Activated CD4-positive, alpha-beta T cell treated with anti-CD3 and anti-CD28 coated beads, Interleukin-2, amount 10 ng/mL, durations not matched to agents 24 days and 14 days (primary cell): ENCODE measurements around the gene DHX15. TPM values are rescaled to one million over a fixed set of nuclear protein-coding genes. Genes with fewer than 3 reads are reported as not detected.
"Not testable (repeated sequence)": the region's sequence is repeated elsewhere in the genome, so short reads cannot be mapped to it uniquely, and the experiment has no call there.

Source experiments
- DNase-seq: peaks from one replicate; pipeline ENCODE4 v3.0.0; 2022
- H3K27ac Mint-ChIP-seq: one replicate; pipeline ENCODE4 v1.8.0; 2022; ENCODE audit warnings: mild to moderate bottlenecking, mixed read lengths
- H3K27me3 Mint-ChIP-seq: one replicate; pipeline ENCODE4 v1.8.0; 2022; ENCODE audit warnings: mixed read lengths
- H3K36me3 Mint-ChIP-seq: one replicate; pipeline ENCODE4 v1.8.0; 2022; ENCODE audit warnings: low read depth, mild to moderate bottlenecking, mixed read lengths
- H3K4me1 Mint-ChIP-seq: one replicate; pipeline ENCODE4 v1.8.0; 2021; ENCODE audit warnings: mixed read lengths
- H3K4me3 Mint-ChIP-seq: one replicate; pipeline ENCODE4 v1.8.0; 2022; ENCODE audit warnings: mild to moderate bottlenecking, moderate library complexity, mixed read lengths
- H3K9me3 Mint-ChIP-seq: one replicate; pipeline ENCODE4 v1.8.0; 2021; ENCODE audit warnings: mixed read lengths
- intact Hi-C: fragments of 100-400 bp; cut with micrococcal nuclease; formaldehyde crosslinking; loops from one replicate; pipeline ENCODE4 v1.15.1; 2023
- total RNA-seq: library from RNA; stranded (reverse); gene quantifications from 2 replicates; pipeline ENCODE4 v1.2.3, GENCODE V29; 2022

DHX15 gene
- total RNA-seq, 1 donor from 2014 or later: 265 TPM

- DNase-seq: no peak
- no peaks in the 10 kb centered on the region for H3K27me3 Mint-ChIP-seq
- intact Hi-C loops: no loop called here
- peaks cover 22% of the 10 kb centered on the region for H3K36me3 Mint-ChIP-seq
- H3K27ac Mint-ChIP-seq: no peak overlapping the region
- H3K4me1 Mint-ChIP-seq: peaks cover 4% of the 10 kb centered on the region
- no peaks in the 10 kb centered on the region for H3K9me3 Mint-ChIP-seq
- H3K4me3 Mint-ChIP-seq: no peak overlapping the region
These were observed 70.6 kb downstream of the DHX15 start for GRCh38 chr4:24513718-24514117.

DNA sequence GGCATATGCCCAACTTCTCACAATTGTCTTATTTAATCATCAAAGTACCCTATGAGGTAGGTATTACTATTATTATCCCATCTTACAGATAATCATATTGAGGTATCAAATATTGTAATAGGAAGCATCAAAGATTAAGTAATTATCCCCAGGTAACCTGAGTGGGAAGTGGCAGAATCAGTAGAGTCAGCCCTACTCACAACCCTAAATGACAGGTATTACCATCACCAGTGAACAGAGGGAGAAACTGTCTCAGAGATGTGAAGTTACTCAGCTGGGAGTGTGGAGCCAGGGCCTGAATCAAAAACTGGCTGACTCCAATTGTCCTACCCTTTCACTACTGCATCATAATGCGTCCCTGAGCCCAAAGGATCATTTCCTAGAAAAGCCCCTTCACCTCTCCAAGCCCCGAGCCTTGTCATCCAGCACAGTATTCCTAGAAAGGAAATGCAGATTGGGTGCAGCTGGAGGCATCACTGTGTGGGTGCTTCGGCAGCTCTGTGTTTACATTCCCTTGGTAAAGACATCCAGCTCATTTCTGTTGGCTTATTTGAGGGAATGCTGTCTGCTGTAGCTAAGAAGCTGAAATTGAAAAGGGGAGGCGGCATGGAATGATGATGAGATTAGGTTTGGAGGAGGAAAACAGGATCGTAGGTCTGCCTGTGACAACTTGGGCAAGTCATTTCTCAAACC lies 72.8 kb downstream of the DHX15 start:
- H3K4me3 Mint-ChIP-seq: no peak overlapping the region
- H3K27ac Mint-ChIP-seq: no peak overlapping the region
- no peaks in the 10 kb centered on the region for H3K27me3 Mint-ChIP-seq
- H3K36me3 Mint-ChIP-seq: peaks cover 14% of the 10 kb centered on the region
- H3K9me3 Mint-ChIP-seq: no peaks in the 10 kb centered on the region
- intact Hi-C loops: no loop called here
- DNase-seq: no peak
- H3K4me1 Mint-ChIP-seq: no peaks in the 10 kb centered on the region

DNA sequence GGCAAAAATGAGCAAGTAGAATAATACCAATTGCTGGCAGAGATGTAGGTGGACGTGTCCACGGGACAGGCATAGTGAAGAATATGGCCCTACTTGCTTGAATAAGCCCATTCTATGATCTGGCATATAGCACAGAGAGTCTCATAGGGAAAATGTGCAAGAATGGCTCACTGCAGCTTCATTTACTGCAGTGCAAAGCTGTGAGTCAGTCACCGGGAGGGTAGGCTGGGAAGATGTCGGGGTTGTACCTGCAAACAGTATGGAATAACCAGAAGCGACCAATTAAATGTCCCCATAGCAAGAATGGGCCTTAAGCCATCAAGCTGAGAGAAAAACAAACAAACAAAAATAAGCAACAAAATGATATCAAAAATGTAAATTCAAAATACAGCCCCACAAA lies 74.3 kb downstream of the DHX15 start:
- Mint-ChIP-seq H3K27ac (no peak overlapping the region), H3K36me3 (peaks cover 9% of the 10 kb centered on the region), H3K27me3 (no peaks in the 10 kb centered on the region), H3K4me1 (no peaks in the 10 kb centered on the region), H3K9me3 (no peaks in the 10 kb centered on the region), H3K4me3 (no peak overlapping the region)
- DNase-seq: no peak
- intact Hi-C loops: no loop called here

GRCh38 chr4:24508541-24508940 lies 75.8 kb downstream of the DHX15 start:
- intact Hi-C loops: no loop called here
- no peak for DNase-seq
- H3K27me3 Mint-ChIP-seq: no peaks in the 10 kb centered on the region
- no peaks in the 10 kb centered on the region for H3K9me3 Mint-ChIP-seq
- no peak overlapping the region for H3K4me3 Mint-ChIP-seq
- peaks cover 3% of the 10 kb centered on the region for H3K36me3 Mint-ChIP-seq
- H3K4me1 Mint-ChIP-seq: no peaks in the 10 kb centered on the region
- H3K27ac Mint-ChIP-seq: no peak overlapping the region

- no peak overlapping the region for H3K4me3 Mint-ChIP-seq
- no peaks in the 10 kb centered on the region for H3K9me3 Mint-ChIP-seq
- no peak for DNase-seq
- no peaks in the 10 kb centered on the region for H3K4me1 Mint-ChIP-seq
- H3K27ac Mint-ChIP-seq: no peak overlapping the region
- no peaks in the 10 kb centered on the region for H3K27me3 Mint-ChIP-seq
- intact Hi-C loops: no loop called here
- no peaks in the 10 kb centered on the region for H3K36me3 Mint-ChIP-seq
These were observed 76.9 kb downstream of the DHX15 start for GRCh38 chr4:24507439-24507838.

GRCh38 chr4:24503090-24503489 lies 81.3 kb downstream of the DHX15 start:
- H3K4me1 Mint-ChIP-seq, H3K27me3 Mint-ChIP-seq, H3K36me3 Mint-ChIP-seq, H3K9me3 Mint-ChIP-seq, intact Hi-C loops, H3K27ac Mint-ChIP-seq, DNase-seq, H3K4me3 Mint-ChIP-seq: not testable (repeated sequence)

- Mint-ChIP-seq H3K27ac (no peak overlapping the region), H3K36me3 (no peaks in the 10 kb centered on the region)
- intact Hi-C loops: no loop called here
These were observed 87.1 kb downstream of the DHX15 start for GRCh38 chr4:24497221-24497620.

GRCh38 chr4:24496597-24496996 lies 87.8 kb downstream of the DHX15 start:
- H3K9me3 Mint-ChIP-seq: no peaks in the 10 kb centered on the region
- intact Hi-C loops: no loop called here

More at GRCh38 chr4:24497221-24497620, 87.1 kb downstream of the DHX15 start:
- Mint-ChIP-seq H3K27me3 (peaks cover 9% of the 10 kb centered on the region), H3K9me3 (no peaks in the 10 kb centered on the region), H3K4me1 (no peaks in the 10 kb centered on the region), H3K4me3 (no peak overlapping the region)
- no peak for DNase-seq

GRCh38 chr4:24495388-24495787 lies 89.0 kb downstream of the DHX15 start:
- Mint-ChIP-seq H3K27me3 (peaks cover 9% of the 10 kb centered on the region), H3K9me3 (no peaks in the 10 kb centered on the region), H3K27ac (no peak overlapping the region), H3K4me3 (no peak overlapping the region), H3K4me1 (no peaks in the 10 kb centered on the region), H3K36me3 (no peaks in the 10 kb centered on the region)
- DNase-seq: no peak
- intact Hi-C loops: no loop called here

More at GRCh38 chr4:24496597-24496996, 87.8 kb downstream of the DHX15 start:
- Mint-ChIP-seq H3K36me3 (no peaks in the 10 kb centered on the region), H3K4me1 (no peaks in the 10 kb centered on the region), H3K27ac (no peak overlapping the region), H3K4me3 (no peak overlapping the region), H3K27me3 (peaks cover 9% of the 10 kb centered on the region)
- no peak for DNase-seq

- intact Hi-C loops: no loop called here
These were observed 94.5 kb downstream of the DHX15 start for GRCh38 chr4:24489870-24490269.

GRCh38 chr4:24488399-24489164 lies 95.8 kb downstream of the DHX15 start:
- Mint-ChIP-seq H3K27ac (no peak overlapping the region), H3K9me3 (no peaks in the 10 kb centered on the region), H3K4me1 (peaks cover 5% of the 10 kb centered on the region), H3K4me3 (no peak overlapping the region), H3K36me3 (no peaks in the 10 kb centered on the region), H3K27me3 (peaks cover 22% of the 10 kb centered on the region)
- peak; percentile 91 for DNase-seq
- intact Hi-C loops: loop anchor here (1.0 kb wide), 1 partner anchor 199 kb away; no protein-coding TSS in a partner anchor

More at GRCh38 chr4:24489870-24490269, 94.5 kb downstream of the DHX15 start:
- no peak overlapping the region for H3K4me3 Mint-ChIP-seq
- peaks cover 23% of the 10 kb centered on the region for H3K27me3 Mint-ChIP-seq
- H3K9me3 Mint-ChIP-seq: no peaks in the 10 kb centered on the region
- no peak for DNase-seq
- H3K27ac Mint-ChIP-seq: no peak overlapping the region
- peaks cover 5% of the 10 kb centered on the region for H3K4me1 Mint-ChIP-seq
- H3K36me3 Mint-ChIP-seq: no peaks in the 10 kb centered on the region

DNA sequence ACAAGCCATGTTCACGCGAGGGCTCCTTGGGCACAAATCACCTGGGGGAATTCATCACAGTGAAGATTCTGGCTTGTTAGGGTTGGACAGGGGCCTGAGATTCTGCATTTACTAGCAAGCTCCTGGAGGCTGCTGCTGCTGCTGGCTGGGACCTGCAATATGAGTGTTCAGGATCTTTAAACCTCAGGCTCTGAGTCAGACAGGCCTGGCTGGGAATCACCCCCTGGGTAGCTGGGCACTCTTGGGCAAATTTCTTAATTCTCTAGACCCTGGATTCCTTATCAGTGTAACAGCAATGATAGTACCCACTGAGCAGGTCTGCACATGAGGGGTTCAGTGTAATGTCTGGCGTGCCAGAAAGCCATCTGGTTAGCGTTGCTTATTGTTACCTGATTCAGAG lies 101.5 kb downstream of the DHX15 start:
- no peaks in the 10 kb centered on the region for H3K9me3 Mint-ChIP-seq
- H3K27ac Mint-ChIP-seq: no peak overlapping the region
- H3K36me3 Mint-ChIP-seq: no peaks in the 10 kb centered on the region
- peaks cover 29% of the 10 kb centered on the region for H3K27me3 Mint-ChIP-seq
- DNase-seq: no peak
- intact Hi-C loops: no loop called here
- H3K4me1 Mint-ChIP-seq: no peaks in the 10 kb centered on the region
- no peak overlapping the region for H3K4me3 Mint-ChIP-seq

DNA sequence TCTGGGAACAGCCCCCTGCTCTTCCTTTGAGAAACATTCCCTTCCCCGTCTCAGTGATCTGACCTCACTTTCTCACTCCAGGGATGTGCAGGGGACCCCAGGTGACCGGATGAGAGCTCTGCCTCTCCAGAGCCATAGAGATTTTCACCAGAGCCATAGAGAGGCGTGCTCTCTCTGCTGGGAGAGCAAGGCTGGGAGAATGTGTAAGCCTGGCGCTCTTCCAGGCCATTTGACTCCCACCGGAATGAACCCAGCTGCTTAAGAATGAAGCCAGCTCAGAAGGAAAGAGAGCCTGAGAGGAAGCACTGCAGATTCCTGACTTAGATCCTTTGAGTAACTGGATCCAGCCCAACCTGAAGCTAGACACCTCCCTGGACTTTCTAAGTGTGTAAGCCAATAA lies 106.4 kb downstream of the DHX15 start:
- no peak for DNase-seq
- intact Hi-C loops: loop anchor here (10.0 kb wide), 2 partner anchors 77 to 767 kb away; no protein-coding TSS in a partner anchor
- H3K27ac Mint-ChIP-seq: no peak overlapping the region
- no peaks in the 10 kb centered on the region for H3K36me3 Mint-ChIP-seq
- peaks cover 52% of the 10 kb centered on the region for H3K27me3 Mint-ChIP-seq
- H3K9me3 Mint-ChIP-seq: no peaks in the 10 kb centered on the region
- peaks cover 4% of the 10 kb centered on the region for H3K4me1 Mint-ChIP-seq
- no peak overlapping the region for H3K4me3 Mint-ChIP-seq
